SK-N-MC (cell line): ENCODE data around the gene RBM19.

Experiments used
- DNase-seq: peaks from one replicate; pipeline ENCODE4 v3.0.0-alpha.2; 2011; ENCODE audit warnings: low read depth, low spot score
- H3K27ac ChIP-seq: fragments of 200-600 bp; sonication (generic); 2 replicates; pipeline ENCODE4 v1.5.1; 2016; ENCODE audit warnings: mixed run types
- H3K36me3 ChIP-seq: fragments of 200-600 bp; sonication (generic); 2 replicates; pipeline ENCODE4 v1.6.1; 2017; ENCODE audit warnings: antibody characterized with exemption, low read length, mixed read lengths; ENCODE audit not compliant: insufficient read depth
- H3K4me3 ChIP-seq: fragments of 200-600 bp; sonication (generic); 2 replicates; pipeline ENCODE4 v1.5.1; 2016
- H3K9ac ChIP-seq: fragments of 200-600 bp; sonication (generic); 2 replicates; pipeline ENCODE4 v1.8.0; 2017; ENCODE audit warnings: mixed run types, mixed read lengths; ENCODE audit not compliant: insufficient read length
- H3K9me3 ChIP-seq: fragments of 200-600 bp; sonication (generic); 2 replicates; pipeline ENCODE4 v1.6.1; 2017; ENCODE audit warnings: low read depth, mild to moderate bottlenecking, antibody characterized with exemption, low read length, moderate library complexity, mixed read lengths
- EZH2 ChIP-seq: fragments of 200-600 bp; sonication (generic); IDR thresholded peaks from one replicate; pipeline ENCODE4 v1.6.1; 2017; ENCODE audit warnings: antibody characterized with exemption
- FOXP2 ChIP-seq: optimal IDR thresholded peaks from 2 replicates; pipeline ENCODE3; 2011; ENCODE audit warnings: mild to moderate bottlenecking, moderate library complexity; ENCODE audit not compliant: insufficient read depth; ENCODE audit errors: extremely low read length, control extremely low read depth
- POLR2AphosphoS5 ChIP-seq: IDR thresholded peaks from 2 replicates; pipeline ENCODE4 v1.6.1; 2012; ENCODE audit warnings: mild to moderate bottlenecking, low read depth, low read length, borderline replicate concordance

The RBM19 gene

GRCh38 chr12:113991224-113992044 lies 25.3 kb upstream of the RBM19 start:
- no peaks in the 10 kb centered on the region for H3K9me3 ChIP-seq
- H3K27ac ChIP-seq, result no peak overlapping the region
- no peak overlapping the region for H3K4me3 ChIP-seq
- DNase-seq, result no peak
- H3K36me3 ChIP-seq, result no peaks in the 10 kb centered on the region
- no peak overlapping the region for H3K9ac ChIP-seq
- TF ChIP-seq POLR2AphosphoS5 (no peak), EZH2 (no peak), FOXP2 (no peak)

- H3K27ac ChIP-seq, result no peak overlapping the region
- no peak for TF ChIP-seq FOXP2
- TF ChIP-seq EZH2, result no peak
- no peak for TF ChIP-seq POLR2AphosphoS5
- no peaks in the 10 kb centered on the region for H3K36me3 ChIP-seq
- no peak overlapping the region for H3K9ac ChIP-seq
- H3K9me3 ChIP-seq, result no peaks in the 10 kb centered on the region
- no peak for DNase-seq
- H3K4me3 ChIP-seq, result no peak overlapping the region
These were observed 24.4 kb upstream of the RBM19 start for GRCh38 chr12:113990250-113991223.

- H3K27ac ChIP-seq, result no peak overlapping the region
- no peak overlapping the region for H3K4me3 ChIP-seq
- H3K9me3 ChIP-seq, result no peaks in the 10 kb centered on the region
- DNase-seq, result no peak
- no peak overlapping the region for H3K9ac ChIP-seq
- TF ChIP-seq EZH2 (no peak), POLR2AphosphoS5 (no peak), FOXP2 (no peak)
- no peaks in the 10 kb centered on the region for H3K36me3 ChIP-seq
These were observed 22.9 kb upstream of the RBM19 start for GRCh38 chr12:113988976-113989375.

- TF ChIP-seq FOXP2 (no peak), POLR2AphosphoS5 (no peak), EZH2 (no peak)
- Histone ChIP-seq H3K9ac (no peak overlapping the region), H3K27ac (no peak overlapping the region), H3K9me3 (no peaks in the 10 kb centered on the region), H3K4me3 (no peak overlapping the region), H3K36me3 (no peaks in the 10 kb centered on the region)
- DNase-seq, result no peak
These were observed 21.9 kb upstream of the RBM19 start for GRCh38 chr12:113988064-113988451.

GRCh38 chr12:113987261-113988063 lies 21.3 kb upstream of the RBM19 start:
- no peak for DNase-seq
- Histone ChIP-seq H3K27ac (no peak overlapping the region), H3K4me3 (no peak overlapping the region), H3K9me3 (no peaks in the 10 kb centered on the region), H3K9ac (no peak overlapping the region), H3K36me3 (no peaks in the 10 kb centered on the region)
- TF ChIP-seq POLR2AphosphoS5 (no peak), EZH2 (no peak), FOXP2 (no peak)

GRCh38 chr12:113984464-113984863 lies 18.3 kb upstream of the RBM19 start:
- Histone ChIP-seq H3K9ac (no peak overlapping the region), H3K36me3 (no peaks in the 10 kb centered on the region), H3K9me3 (no peaks in the 10 kb centered on the region), H3K4me3 (no peak overlapping the region), H3K27ac (no peak overlapping the region)
- TF ChIP-seq POLR2AphosphoS5, result no peak
- TF ChIP-seq FOXP2, result no peak
- no peak for TF ChIP-seq EZH2
- no peak for DNase-seq

- Histone ChIP-seq H3K9ac (no peak overlapping the region), H3K36me3 (no peaks in the 10 kb centered on the region), H3K4me3 (no peak overlapping the region), H3K27ac (no peak overlapping the region), H3K9me3 (no peaks in the 10 kb centered on the region)
- no peak for TF ChIP-seq POLR2AphosphoS5
- no peak for TF ChIP-seq FOXP2
- no peak for TF ChIP-seq EZH2
- DNase-seq, result no peak
These were observed 17.8 kb upstream of the RBM19 start for GRCh38 chr12:113983777-113984448.
